ENCODE data around the gene ZNF503.

ZNF503 gene

GRCh38 chr10:75406462-75407223 is 5.1 kb upstream of the ZNF503 start:
- no peak for DNase-seq

DNA sequence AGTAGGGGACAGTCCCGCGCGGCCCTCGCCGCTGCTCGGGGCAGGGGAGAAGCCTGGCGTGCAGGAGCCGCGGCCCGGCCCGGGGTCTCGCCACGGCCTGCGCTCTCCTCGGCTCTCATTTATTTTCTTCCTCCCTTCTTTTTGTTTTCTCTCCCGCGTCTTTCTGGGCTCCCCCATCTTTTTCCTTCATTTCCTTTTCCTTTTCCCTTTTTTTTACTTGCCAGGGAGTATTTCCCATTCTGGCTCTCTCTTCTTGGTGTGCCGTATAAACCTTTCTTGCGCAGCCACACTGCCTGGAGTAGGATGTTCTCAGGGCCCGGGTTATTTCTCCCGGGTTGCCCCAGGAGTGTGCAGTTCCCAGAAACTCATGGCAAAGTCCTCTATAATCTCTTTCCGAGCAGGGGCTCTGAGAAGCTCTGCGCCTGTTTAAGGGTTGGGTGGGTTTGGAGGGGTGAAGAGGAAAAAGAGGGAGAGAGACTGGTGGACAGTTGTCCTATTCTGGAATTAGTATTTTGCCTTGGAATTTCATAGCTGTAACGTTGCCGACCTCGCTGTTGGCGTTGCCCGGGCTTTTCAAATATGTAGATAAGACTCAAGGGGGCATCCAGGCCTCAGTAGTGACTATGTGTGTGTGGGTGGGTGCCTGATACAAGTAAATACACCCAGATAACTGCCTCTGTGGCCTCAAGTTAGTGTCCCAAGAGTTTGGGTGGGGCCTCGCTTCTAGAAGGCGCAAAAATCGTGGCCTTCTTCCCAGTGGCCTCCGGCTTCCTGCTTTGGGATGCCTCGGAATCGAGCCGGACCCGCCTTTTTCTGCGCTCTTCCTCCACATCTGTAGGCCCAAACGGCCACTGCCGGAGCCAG is 4.3 kb upstream of the ZNF503 start:
- DNase-seq = no peak

DNA sequence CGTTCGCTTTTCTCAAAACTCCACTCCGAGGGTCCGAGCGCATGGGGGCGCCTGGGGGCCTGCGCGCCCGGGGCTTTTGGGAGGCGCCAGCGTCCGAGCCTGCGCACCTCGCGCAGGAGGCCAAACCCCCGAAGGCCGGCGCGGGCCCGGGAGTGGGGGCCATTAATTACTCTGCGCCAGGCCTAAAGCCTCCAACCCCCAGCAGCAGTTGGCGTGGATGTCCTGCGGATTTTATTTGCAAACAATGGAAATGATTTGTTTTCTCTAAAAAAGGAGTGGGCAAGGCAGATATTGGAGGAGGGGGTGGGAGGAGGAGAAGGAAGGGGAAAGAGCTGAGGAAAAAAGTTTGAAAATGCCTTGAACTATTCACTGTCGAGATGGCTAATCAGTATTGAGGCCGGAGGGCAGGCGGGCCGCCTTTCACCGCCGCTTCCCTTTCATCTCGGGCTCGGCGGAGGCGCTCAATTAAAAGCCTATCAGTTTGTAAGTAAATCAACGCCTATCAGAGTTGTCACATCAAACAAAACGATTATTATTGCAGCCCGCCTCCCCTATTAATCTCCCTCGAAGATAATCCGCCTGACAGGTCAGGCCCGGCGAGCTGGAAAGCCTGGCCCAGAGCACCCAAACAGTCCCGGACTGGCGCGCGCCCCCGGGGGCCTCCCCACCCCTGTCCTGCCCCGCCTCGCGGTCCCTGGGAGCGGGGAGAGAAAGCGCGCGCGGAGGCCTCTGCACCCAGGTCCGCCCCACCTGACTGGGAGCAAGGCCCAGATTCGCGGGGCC is 3.4 kb upstream of the ZNF503 start:
- no peak for DNase-seq

- no peak for DNase-seq
Measured at GRCh38 chr10:75403939-75404814, 2.6 kb upstream of the ZNF503 start.

- no peak for DNase-seq
Measured at GRCh38 chr10:75403144-75403938, 1.8 kb upstream of the ZNF503 start.

- no peak for DNase-seq
Measured at GRCh38 chr10:75402486-75403143, 1.1 kb upstream of the ZNF503 start.

DNA sequence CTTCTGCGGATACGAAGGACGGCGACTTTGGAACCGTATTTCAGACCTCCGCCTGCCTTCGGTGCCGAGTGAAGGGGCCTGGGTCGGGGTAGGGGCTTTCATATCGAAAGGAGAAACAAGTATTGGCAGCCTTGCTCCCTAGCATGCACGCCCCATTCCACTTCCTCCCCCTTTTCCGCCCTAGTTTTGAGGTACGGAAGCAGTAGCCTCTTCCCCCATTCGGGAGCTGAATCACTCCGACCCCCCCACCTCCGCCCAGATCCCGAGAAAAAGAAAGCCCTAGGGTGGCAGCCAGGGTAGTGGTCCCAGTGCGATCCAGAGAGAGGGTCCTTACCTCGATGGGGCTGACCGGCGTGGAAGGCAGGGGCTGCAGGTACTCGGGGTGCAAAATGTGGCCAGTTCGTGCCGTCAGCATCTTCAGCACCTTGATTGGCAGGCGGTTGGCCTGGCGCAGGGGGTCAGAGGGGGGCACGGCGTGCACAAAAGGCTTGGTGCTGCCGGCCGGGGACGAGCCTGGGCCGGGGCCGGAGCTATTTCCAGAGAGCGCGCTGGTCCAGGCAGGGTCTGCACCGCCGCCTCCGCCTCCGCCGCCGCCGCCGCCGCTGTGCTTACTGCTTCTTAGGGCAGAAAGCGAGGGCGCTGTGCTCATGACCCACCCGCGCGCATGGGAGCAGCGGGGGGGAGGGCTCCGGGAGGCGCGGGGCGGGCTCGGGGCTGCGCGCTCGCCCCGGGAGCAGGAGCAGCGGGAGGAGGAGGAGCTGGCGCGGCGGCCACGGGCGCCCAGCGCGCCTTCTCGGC is 594 bp downstream of the ZNF503 start:
- no peak for DNase-seq

DNA sequence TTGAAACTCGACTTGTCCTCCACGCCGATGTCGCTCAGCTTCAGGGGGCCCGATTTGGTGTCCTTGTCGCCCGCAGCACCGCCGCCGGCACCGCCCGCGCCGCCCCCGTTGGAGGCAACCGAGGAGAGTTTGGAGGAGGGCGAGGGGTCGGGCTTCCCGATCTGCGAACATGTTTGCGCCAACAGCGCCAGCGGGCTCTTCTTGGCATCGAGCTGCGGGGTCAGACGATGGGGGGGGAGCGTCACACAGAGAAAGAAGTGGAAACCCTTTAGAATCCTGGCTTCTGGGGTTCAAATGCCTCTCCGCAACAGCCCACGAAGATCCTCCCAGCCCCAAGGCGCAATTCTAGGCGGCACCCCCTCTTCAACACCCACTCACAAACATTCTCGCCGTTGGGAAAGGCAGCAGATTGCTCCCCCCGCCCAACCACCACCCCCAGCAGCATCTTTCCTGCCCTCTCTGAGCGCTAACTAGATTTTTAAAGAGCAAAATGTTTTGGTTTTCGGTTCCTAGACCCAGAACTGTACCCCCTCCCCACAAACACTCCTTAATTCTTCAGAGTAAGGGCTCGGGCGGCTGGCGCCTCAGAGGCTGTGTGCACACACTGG is 1.3 kb downstream of the ZNF503 start:
- no peak for DNase-seq

- peak; percentile 74 for DNase-seq
Measured at GRCh38 chr10:75399461-75400162, 2.0 kb downstream of the ZNF503 start.

DNA sequence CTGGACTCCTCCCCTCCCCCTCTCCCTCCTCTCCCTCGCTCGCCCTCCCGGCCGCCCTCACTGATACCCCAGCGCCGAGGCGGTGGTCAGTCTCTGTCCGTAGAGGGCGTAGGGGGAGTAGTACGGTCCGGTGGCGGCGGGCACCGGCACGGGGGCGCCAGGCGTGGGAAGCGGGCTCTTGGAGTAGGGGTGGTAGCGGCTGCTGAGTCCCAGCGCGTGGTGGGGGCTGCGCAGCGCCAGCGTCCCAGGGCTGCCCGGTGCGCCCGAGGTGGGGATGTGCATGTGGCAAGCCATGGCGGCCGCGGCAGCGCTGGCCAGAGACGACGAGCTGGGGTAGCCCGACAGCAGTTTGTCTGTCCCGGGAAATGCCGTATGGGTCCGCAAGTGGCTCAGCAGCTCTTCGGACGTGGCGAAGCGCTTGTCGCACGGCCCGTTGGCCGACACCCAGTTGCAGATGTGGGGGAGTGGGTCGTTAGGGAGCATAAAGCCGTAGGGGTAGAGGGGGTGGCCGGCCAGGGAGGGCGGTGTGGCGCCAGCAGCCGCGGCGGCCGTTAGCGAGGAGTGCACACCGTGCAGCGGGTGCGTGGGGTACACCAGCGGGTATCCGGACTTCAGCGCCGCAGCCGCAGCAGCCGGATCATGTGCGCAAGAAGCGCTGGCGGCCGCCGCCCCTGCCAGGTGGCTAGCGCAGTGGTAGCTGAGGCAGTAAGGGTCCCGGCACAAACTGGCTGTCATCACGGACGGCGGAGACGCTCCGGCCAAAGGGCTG is 2.7 kb downstream of the ZNF503 start:
- no peak for DNase-seq

DNA sequence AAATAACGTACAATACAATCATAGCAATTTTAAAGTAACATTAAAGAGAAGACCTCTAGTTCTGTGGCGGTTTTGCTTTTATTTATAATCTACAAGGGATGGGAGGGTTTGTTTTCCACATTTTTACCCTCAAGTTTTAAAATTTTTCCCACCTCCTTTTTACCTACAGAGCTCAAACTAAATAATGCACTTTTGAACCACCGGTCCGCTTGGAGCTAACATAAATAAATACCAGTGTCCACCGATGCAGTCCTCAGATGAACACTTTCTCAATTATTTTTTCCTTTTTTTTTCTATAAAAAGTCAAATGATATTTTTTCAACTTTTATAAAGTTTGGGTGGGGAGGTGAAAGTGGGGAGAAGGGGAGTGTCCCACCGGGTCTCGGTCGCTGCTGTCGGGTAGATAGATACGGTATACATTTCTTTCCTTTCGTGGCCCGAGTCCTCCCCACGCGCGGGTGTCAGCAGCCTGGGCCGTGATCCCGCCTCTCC is 3.3 kb downstream of the ZNF503 start:
- DNase-seq = no peak

- DNase-seq = no peak
Measured at GRCh38 chr10:75397496-75398199, 3.9 kb downstream of the ZNF503 start.

DNA sequence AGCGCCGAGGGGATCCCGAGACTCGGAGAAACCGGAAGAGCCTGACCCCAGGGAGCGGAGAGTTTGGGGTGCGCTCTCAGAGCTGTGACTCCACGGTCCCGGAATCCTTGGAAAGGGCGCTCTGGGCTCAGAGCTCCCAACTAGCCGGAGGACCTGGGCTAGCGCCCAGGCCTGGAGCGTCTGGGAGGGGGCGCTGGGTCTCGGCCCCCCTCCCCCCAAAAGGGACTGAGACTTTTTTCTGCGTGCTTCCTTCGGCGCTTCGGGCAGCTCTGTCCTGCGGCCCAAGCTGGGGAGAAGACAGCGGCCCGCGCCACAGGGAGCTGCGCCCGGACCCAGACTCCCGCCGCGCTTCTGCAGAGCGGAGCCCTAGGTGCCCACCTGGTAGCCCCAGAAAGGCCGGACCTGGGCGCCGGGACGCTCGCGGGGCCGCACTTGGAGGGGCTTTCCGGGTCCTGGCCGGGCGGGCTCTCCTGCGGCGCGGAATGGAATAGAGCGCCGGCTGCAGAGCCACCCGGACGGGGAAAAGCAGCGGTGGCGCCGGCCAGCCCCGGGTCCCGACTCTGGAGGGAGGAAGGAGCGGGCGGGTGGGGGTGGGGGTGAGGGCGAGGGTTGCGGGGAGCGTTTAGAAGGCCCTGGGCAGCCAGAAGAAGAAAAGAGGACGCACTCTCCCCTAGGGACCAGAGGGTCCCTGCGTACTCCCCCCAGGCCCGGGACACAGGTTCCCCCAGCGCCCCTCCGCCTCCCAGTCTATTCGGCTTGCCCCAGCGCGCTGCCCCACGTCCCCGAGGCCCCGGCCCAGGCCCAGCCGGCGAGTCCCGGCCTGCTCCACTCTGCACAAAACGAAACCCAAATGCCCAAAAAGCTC is 4.7 kb downstream of the ZNF503 start:
- no peak for DNase-seq

DNA sequence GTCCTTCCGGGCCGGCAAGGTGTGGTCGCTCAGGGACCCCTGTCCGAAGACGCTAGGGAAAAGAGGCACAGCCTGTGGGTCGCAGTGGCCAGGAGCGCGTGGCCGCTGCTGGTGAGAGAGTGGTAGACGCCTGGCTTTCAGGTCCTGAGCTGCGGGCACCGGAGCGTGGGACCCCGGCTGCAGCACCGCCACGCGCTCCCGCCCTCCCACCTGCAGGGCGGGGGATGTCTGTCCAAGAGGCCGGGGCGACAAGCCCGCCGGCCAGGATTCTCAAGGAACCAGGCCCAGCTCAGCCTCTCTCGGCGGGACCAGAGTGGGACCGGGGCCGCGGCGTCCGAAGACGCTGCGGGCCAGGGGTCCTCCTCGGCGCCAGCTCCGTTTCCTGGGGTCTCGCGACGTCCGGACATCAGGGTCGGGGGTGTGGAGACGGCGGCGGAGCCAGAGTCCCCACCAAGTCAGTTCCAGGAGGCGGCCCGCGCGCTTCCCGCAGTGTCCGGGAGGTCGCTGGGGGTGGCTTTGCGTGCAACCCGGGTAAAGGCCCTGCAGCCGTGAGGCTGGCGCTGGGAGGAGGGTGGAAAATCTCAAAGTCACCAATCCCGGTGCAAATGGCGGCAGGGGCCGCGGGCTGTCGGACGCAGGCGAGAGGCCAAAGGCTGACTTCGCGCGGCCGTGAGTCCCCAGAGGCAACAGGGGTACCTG is 5.5 kb downstream of the ZNF503 start:
- DNase-seq = no peak

- no peak for DNase-seq
Measured at GRCh38 chr10:75395066-75395931, 6.3 kb downstream of the ZNF503 start.
